ENCODE results near the gene CTXN1. TPM values are rescaled to one million over a fixed set of nuclear protein-coding genes. Genes with fewer than 3 reads are reported as not detected.
"Not testable (repeated sequence)": the region's sequence is repeated elsewhere in the genome, so short reads cannot be mapped to it uniquely, and the experiment has no call there.

CTXN1 gene
- total RNA-seq, 1 donor from 2014 or later, result 6.0 TPM

- DNase-seq (ENCODE audit: low spot score), result no peak
Measured at GRCh38 chr19:7947939-7948338, 22.0 kb upstream of the CTXN1 start.

- DNase-seq (ENCODE audit: low spot score), result peak; percentile 94
Measured at GRCh38 chr19:7944177-7944761, 18.3 kb upstream of the CTXN1 start.

GRCh38 chr19:7943444-7944176 is 17.7 kb upstream of the CTXN1 start, which contains the start of gene TIMM44:
TIMM44 (minus strand) TSS chr19:7943666; CDS start chr19:7943651, 15 bp downstream.
- peak; percentile 100 for DNase-seq (ENCODE audit: low spot score)

GRCh38 chr19:7942981-7943443 is 17.1 kb upstream of the CTXN1 start:
- DNase-seq (ENCODE audit: low spot score), result no peak

GRCh38 chr19:7941895-7942596 is 16.1 kb upstream of the CTXN1 start:
- DNase-seq (ENCODE audit: low spot score), result no peak

- no peak for DNase-seq (ENCODE audit: low spot score)
Measured at GRCh38 chr19:7940841-7941240, 14.9 kb upstream of the CTXN1 start.

GRCh38 chr19:7934766-7935165 is 8.8 kb upstream of the CTXN1 start:
- DNase-seq (ENCODE audit: low spot score), result no peak

GRCh38 chr19:7933828-7934725 is 8.1 kb upstream of the CTXN1 start:
- no peak for DNase-seq (ENCODE audit: low spot score)

GRCh38 chr19:7933411-7933810 is 7.5 kb upstream of the CTXN1 start:
- DNase-seq (ENCODE audit: low spot score), result no peak

- DNase-seq (ENCODE audit: low spot score), result no peak
Measured at GRCh38 chr19:7932930-7933300, 7.0 kb upstream of the CTXN1 start.

GRCh38 chr19:7932276-7932929 is 6.5 kb upstream of the CTXN1 start:
- DNase-seq (ENCODE audit: low spot score), result no peak

GRCh38 chr19:7931221-7932061 is 5.5 kb upstream of the CTXN1 start:
- no peak for DNase-seq (ENCODE audit: low spot score)

- no peak for DNase-seq (ENCODE audit: low spot score)
Measured at GRCh38 chr19:7930765-7931164, 4.8 kb upstream of the CTXN1 start.

- not testable (repeated sequence) for DNase-seq (ENCODE audit: low spot score)
Measured at GRCh38 chr19:7930030-7930429, 4.1 kb upstream of the CTXN1 start.

- DNase-seq (ENCODE audit: low spot score), result peak; percentile 63
Measured at GRCh38 chr19:7928741-7929701, 3.1 kb upstream of the CTXN1 start.

GRCh38 chr19:7928334-7928706 is 2.4 kb upstream of the CTXN1 start:
- DNase-seq (ENCODE audit: low spot score), result no peak

- no peak for DNase-seq (ENCODE audit: low spot score)
Measured at GRCh38 chr19:7927605-7928333, 1.8 kb upstream of the CTXN1 start.
